GM12872 (cell line): ENCODE data around the gene CEMIP.
A peak's percentile ranks its signal among the peaks of the same experiment; 100 is the strongest.

Source experiments
- TF ChIP-seq, protein P1 (sequence below): IDR thresholded peaks from 3 replicates; pipeline ENCODE4 v1.5.1; 2011; ENCODE audit warnings: low read depth, mild to moderate bottlenecking, low read length, moderate library complexity; ENCODE audit not compliant: insufficient read depth

Gene CEMIP

DNA sequence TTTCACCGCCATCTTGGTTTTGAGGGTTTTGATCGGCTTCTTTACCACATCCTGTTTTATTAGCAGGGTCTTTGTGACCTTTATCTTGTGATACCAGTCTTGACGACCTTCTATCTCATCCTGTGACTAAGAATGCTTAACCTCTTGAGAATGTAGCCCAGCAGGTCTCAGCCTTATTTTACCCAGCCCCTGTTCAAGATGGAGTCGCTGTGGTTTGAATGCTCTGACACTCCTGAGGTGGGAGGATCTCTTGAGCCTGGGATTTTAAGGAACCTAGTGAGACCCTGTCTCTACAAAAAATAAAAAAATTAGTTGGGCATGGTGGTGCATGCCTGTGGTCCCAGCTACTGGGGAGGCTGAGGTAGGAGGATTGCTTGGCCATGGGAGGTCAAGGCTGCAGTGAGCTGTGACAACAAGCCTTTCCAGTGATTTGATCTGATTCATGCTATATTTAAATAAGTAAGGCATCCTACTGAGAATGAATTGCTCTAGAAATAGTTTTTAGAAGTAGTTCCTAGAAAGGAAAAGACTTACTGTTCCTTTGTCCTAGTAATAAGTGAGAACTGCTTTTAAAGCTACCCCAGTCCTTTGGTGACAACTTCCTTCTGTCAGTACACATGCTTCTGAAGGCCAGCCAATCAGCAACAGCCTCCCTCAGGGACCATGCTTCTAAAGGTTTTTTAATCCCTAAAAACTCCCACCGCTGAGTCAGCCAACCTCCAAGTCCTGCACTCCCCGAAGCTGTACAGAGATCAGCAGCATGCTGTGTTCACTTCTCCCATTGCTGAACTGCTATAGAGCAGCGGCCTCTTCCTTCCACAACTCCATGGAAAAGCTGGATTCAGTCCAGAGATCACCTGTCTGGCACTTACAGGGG lies 9.1 kb upstream of the CEMIP start:
- TF ChIP-seq, protein P1, sequence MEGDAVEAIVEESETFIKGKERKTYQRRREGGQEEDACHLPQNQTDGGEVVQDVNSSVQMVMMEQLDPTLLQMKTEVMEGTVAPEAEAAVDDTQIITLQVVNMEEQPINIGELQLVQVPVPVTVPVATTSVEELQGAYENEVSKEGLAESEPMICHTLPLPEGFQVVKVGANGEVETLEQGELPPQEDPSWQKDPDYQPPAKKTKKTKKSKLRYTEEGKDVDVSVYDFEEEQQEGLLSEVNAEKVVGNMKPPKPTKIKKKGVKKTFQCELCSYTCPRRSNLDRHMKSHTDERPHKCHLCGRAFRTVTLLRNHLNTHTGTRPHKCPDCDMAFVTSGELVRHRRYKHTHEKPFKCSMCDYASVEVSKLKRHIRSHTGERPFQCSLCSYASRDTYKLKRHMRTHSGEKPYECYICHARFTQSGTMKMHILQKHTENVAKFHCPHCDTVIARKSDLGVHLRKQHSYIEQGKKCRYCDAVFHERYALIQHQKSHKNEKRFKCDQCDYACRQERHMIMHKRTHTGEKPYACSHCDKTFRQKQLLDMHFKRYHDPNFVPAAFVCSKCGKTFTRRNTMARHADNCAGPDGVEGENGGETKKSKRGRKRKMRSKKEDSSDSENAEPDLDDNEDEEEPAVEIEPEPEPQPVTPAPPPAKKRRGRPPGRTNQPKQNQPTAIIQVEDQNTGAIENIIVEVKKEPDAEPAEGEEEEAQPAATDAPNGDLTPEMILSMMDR, result no peak

DNA sequence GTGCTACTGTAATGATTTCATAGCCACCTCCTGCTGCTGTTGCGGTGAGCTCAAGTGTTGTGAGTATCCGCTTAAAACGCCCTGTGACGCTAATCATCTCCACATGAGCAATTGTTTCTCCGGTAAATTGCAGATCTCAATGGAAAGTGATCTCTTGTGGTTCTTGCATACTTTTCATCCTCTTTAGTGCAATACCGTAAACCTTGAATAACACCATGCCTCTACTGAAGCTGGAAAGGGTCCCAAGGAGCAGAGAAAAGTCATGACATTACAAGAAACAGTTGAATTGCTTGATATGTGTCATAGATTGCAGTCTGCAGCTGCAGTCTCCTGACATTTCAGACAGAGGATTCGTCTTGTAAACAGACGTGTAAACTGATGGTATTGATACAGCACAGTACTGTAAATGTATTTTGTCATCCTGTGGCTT lies 6.0 kb upstream of the CEMIP start:
- TF ChIP-seq, protein P1, result no peak

DNA sequence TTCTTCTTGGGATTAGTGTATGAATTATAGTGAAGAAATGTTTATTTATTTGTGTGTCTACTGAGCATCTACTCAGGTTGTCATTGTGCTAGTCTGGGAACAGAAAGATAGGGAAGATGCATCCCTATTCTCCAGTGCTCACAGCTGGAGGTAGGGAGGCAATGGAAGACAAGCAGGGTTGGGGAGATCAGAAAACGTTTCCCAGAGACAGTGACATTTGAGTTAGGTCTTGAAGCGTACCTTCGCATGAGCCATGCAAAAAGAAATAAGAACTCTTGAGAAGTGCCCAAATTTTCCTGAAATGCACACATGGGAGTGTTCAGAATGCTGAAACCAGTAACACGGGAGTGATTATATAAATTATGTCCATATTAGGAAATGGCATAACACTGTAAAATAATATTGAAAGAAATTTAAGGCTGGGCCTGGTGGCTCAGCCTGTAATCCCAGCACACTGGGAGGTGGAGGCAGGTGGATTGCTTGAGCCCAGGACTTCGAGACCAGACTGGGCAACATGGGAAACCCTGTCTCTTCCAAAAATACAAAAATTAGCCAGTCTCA lies 5.3 kb upstream of the CEMIP start:
- TF ChIP-seq, protein P1, result no peak

DNA sequence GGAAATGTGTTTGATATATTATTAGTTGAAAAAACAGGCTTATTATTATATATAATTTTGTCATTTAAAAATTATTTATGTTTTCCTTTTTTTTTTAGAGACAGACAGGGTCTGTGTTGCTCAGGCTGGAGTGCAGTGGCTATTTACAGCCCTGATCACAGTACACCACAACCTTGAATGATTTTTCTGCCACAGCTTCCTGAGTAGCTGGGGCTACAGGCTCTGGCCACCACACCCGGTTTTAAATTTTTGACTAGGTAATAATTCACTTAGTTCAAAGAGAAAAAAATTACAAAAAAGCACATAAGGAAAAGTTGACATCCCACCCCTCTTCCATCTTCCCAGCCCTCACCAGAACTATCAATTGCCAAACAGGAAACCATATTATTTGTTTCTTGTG lies 4.7 kb upstream of the CEMIP start:
- TF ChIP-seq, protein P1, result no peak

DNA sequence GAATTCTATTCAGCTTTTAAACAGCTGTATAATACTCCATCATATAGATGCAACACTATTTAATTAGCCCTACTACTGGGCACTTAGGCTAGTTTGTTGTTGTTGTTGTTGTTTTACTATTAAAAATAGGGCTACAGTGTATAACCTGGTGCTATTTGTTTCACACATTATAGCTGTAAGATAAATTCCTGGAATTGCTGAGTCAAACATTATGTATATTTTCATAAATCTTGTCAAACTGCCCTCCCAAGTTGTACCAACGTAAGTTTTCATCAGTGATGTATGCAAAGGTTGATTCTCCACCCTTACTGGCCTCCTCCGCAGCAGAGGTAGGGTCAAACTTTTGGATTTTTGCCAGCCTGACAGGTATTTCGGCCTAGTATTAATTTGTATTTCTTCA lies 3.8 kb upstream of the CEMIP start:
- TF ChIP-seq, protein P1, result no peak

DNA sequence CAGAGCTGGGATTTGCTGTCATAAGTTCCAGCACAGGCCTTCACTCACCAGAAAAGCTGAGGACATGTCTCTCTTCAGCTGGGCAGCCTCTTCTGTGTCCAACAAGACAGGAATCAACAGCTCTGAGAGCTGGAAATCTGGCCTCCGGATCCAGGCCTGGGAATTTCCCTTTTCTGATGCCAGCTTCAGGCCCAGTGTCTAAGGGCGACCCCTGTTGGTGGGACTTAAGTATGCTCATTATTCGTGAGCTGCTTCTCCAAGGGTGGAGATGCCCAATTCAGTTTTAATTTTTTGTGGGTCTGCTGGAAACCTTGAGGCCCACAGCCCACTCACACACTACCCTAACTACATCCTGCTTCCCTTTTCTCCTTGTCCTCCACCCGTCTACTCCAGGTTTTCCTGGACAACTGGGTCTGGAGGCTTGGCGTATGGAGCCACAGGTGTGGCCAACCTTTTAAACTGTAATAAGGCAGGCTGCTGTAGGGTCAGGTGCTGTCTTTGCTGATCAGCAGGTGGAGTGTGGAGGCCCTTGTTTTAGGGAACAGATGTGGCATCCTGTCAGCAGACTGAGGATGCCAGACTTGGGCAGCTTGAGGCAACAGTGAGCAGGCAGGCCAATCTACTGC lies 2.6 kb upstream of the CEMIP start:
- TF ChIP-seq, protein P1, result peak; percentile 91

DNA sequence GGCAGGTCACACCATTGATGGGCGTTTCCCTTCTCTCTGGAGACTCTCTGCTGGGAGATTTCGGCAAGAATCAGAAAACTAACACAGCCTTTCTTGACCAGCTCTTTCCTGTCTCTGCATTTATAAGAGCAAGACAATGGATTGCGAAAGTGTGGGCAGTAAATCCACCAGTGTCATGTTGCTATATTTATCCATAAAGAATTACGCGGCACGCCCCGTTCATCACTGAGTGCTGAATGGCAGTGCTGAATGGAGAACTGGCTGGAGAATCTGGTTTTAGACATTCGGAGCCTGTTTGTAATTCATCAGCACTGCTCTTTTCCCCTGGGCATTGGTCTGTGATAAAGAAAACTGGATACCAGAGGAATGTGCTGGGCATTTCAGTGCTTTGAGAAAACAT lies 2.0 kb upstream of the CEMIP start:
- TF ChIP-seq, protein P1, result no peak
